ENCODE measurements around the gene NOTO.
A peak's percentile ranks its signal among the peaks of the same experiment; 100 is the strongest.

The NOTO gene

GRCh38 chr2:73177645-73178255 is 24.6 kb upstream of the NOTO start:
- H3F3A ChIP-seq (ENCODE audit: insufficient read depth, low read length): no peaks in the 10 kb centered on the region
- H3K4me2 ChIP-seq (ENCODE audit: low read depth, low read length): peak overlapping the region; percentile 84
- TF ChIP-seq EZH2phosphoT487 (IDR thresholded peaks at IDR 0.05; ENCODE audit: low read length) (no peak), CTCF (IDR thresholded peaks at IDR 0.05; ENCODE audit: low read length) (no peak; the same call in none of the 2 replicates), EZH2 (optimal IDR thresholded peaks at IDR 0.05; ENCODE audit: low read depth, low read length) (no peak)
- H3K9me2 ChIP-seq (replicated peaks; ENCODE audit: insufficient read depth, low read length): no peaks in the 10 kb centered on the region
- no peaks in the 10 kb centered on the region for H3K79me2 ChIP-seq (ENCODE audit: low read length)
- no peaks in the 10 kb centered on the region for H4K20me1 ChIP-seq (ENCODE audit: insufficient read depth, low read length)
- peak overlapping the region; percentile 25; the same call in 1 of the 2 replicates for H3K9ac ChIP-seq (ENCODE audit: low read length)
- H3K4me1 ChIP-seq (ENCODE audit: low read length): peaks cover 10% of the 10 kb centered on the region; the same call in 1 of the 2 replicates
- peaks cover 17% of the 10 kb centered on the region for H3K27me3 ChIP-seq (replicated peaks; ENCODE audit: insufficient read depth, low read length)
- H3K27ac ChIP-seq (ENCODE audit: low read length): no peak overlapping the region
- no peak for DNase-seq
- peak overlapping the region; percentile 64 for H3K4me3 ChIP-seq (ENCODE audit: low read length)
- no peaks in the 10 kb centered on the region for H3K9me3 ChIP-seq (replicated peaks; ENCODE audit: insufficient read depth, low read length)
- peak overlapping the region; percentile 89 for H2AFZ ChIP-seq (ENCODE audit: low read length)
- no peaks in the 10 kb centered on the region for H3K36me3 ChIP-seq (replicated peaks; ENCODE audit: insufficient read depth, low read length)

GRCh38 chr2:73185965-73186364 is 16.4 kb upstream of the NOTO start:
- H3K36me3 ChIP-seq (replicated peaks; ENCODE audit: insufficient read depth, low read length): no peaks in the 10 kb centered on the region
- H3K9me2 ChIP-seq (replicated peaks; ENCODE audit: insufficient read depth, low read length): no peaks in the 10 kb centered on the region
- TF ChIP-seq CTCF (IDR thresholded peaks at IDR 0.05; ENCODE audit: low read length) (no peak), EZH2phosphoT487 (IDR thresholded peaks at IDR 0.05; ENCODE audit: low read length) (no peak), EZH2 (optimal IDR thresholded peaks at IDR 0.05; ENCODE audit: low read depth, low read length) (no peak)
- DNase-seq: no peak
- H4K20me1 ChIP-seq (ENCODE audit: insufficient read depth, low read length): no peaks in the 10 kb centered on the region
- H3K79me2 ChIP-seq (ENCODE audit: low read length): no peaks in the 10 kb centered on the region
- no peak overlapping the region for H3K4me3 ChIP-seq (ENCODE audit: low read length)
- H3F3A ChIP-seq (ENCODE audit: insufficient read depth, low read length): no peaks in the 10 kb centered on the region
- H3K4me1 ChIP-seq (ENCODE audit: low read length): no peaks in the 10 kb centered on the region
- no peak overlapping the region for H2AFZ ChIP-seq (ENCODE audit: low read length)
- no peaks in the 10 kb centered on the region for H3K27me3 ChIP-seq (replicated peaks; ENCODE audit: insufficient read depth, low read length)
- H3K9ac ChIP-seq (ENCODE audit: low read length): no peak overlapping the region
- no peak overlapping the region for H3K4me2 ChIP-seq (ENCODE audit: low read depth, low read length)
- no peaks in the 10 kb centered on the region for H3K9me3 ChIP-seq (replicated peaks; ENCODE audit: insufficient read depth, low read length)
- H3K27ac ChIP-seq (ENCODE audit: low read length): no peak overlapping the region

- Histone ChIP-seq H3K4me3 (ENCODE audit: low read length) (no peak overlapping the region), H3K27me3 (replicated peaks; ENCODE audit: insufficient read depth, low read length) (no peaks in the 10 kb centered on the region), H3F3A (ENCODE audit: insufficient read depth, low read length) (no peaks in the 10 kb centered on the region), H3K4me1 (ENCODE audit: low read length) (no peaks in the 10 kb centered on the region), H3K9me3 (replicated peaks; ENCODE audit: insufficient read depth, low read length) (no peaks in the 10 kb centered on the region), H2AFZ (ENCODE audit: low read length) (no peak overlapping the region), H3K36me3 (replicated peaks; ENCODE audit: insufficient read depth, low read length) (no peaks in the 10 kb centered on the region), H3K79me2 (ENCODE audit: low read length) (no peaks in the 10 kb centered on the region), H3K9ac (ENCODE audit: low read length) (no peak overlapping the region), H3K4me2 (ENCODE audit: low read depth, low read length) (no peak overlapping the region), H3K27ac (ENCODE audit: low read length) (no peak overlapping the region), H4K20me1 (ENCODE audit: insufficient read depth, low read length) (no peaks in the 10 kb centered on the region), H3K9me2 (replicated peaks; ENCODE audit: insufficient read depth, low read length) (no peaks in the 10 kb centered on the region)
- TF ChIP-seq EZH2 (optimal IDR thresholded peaks at IDR 0.05; ENCODE audit: low read depth, low read length): no peak
- TF ChIP-seq EZH2phosphoT487 (IDR thresholded peaks at IDR 0.05; ENCODE audit: low read length): no peak
- TF ChIP-seq CTCF (IDR thresholded peaks at IDR 0.05; ENCODE audit: low read length): no peak
- DNase-seq: no peak
Observed at GRCh38 chr2:73187549-73187948, 14.8 kb upstream of the NOTO start.

Data from MM.1S (cell line).